Epithelial cell of esophagus (primary cell): ENCODE results near the gene ANKMY2.
A peak's percentile ranks its signal among the peaks of the same experiment; 100 is the strongest.

Experiments
- DNase-seq: peaks from one replicate; pipeline ENCODE4 v3.0.0; 2010; ENCODE audit warnings: low read depth
- H3K4me3 ChIP-seq: 2 replicates; pipeline ENCODE4 v1.5.1; 2011; ENCODE audit warnings: mild to moderate bottlenecking, low read length, control low read depth
- TF ChIP-seq, protein P1 (sequence below): IDR thresholded peaks from 2 replicates; pipeline ENCODE4 v1.5.1; 2011; ENCODE audit warnings: low read depth, mild to moderate bottlenecking, low read length, control low read depth, inconsistent platforms; ENCODE audit not compliant: insufficient read depth; ENCODE audit errors: missing control alignments

The ANKMY2 gene

DNA sequence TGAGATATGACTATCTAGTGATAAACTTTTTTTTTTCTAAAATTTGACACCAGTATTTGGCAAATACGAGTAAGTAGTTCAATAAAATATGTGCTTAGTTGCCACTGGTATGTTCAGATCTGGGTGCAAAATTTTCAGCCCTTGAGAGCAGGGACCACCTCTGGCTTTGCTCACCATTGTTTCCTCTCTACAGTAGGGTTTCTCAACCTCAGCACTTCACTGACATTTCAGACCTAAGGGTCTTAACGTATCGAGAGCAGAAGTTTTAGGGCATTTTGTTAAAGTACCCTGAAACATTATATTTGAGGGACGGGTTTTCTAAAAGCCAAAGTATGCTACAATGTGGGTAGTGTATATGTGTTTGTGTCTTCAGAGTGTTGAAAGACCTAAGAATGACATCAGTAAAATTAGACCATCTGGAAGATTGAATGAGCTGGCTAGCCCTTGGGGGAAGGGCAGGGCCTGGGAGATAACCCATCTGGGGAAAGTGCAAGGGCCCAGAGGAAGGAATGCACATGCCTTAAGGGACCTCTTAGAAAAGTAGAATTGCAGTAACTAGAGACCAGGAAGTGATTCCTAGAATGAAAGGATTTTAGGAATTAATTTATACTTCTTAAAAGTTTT, 12.2 kb upstream of the ANKMY2 start:
- DNase-seq = peak; percentile 52
- no peak overlapping the region for H3K4me3 ChIP-seq
- TF ChIP-seq, protein P1, sequence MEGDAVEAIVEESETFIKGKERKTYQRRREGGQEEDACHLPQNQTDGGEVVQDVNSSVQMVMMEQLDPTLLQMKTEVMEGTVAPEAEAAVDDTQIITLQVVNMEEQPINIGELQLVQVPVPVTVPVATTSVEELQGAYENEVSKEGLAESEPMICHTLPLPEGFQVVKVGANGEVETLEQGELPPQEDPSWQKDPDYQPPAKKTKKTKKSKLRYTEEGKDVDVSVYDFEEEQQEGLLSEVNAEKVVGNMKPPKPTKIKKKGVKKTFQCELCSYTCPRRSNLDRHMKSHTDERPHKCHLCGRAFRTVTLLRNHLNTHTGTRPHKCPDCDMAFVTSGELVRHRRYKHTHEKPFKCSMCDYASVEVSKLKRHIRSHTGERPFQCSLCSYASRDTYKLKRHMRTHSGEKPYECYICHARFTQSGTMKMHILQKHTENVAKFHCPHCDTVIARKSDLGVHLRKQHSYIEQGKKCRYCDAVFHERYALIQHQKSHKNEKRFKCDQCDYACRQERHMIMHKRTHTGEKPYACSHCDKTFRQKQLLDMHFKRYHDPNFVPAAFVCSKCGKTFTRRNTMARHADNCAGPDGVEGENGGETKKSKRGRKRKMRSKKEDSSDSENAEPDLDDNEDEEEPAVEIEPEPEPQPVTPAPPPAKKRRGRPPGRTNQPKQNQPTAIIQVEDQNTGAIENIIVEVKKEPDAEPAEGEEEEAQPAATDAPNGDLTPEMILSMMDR = no peak

DNA sequence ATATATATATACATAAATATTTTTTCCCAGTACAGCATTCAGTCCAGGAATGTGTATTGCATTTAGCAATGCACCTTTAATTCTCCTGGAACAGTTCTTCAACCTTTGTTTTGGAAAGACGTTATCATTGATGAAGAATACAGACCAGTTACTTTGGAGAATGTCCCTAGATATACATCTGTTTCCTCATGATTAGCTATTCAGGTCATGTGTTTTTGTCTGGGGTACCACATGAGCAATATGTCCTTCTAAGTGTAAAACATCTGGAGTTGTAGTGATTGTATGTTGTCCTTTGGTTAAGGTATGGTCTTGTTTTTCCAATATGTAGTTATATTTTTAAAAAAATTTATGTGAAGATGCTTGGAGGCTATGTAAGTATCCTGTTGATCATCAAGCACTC, 10.6 kb upstream of the ANKMY2 start:
- no peak for DNase-seq
- TF ChIP-seq, protein P1 = no peak
- H3K4me3 ChIP-seq = no peak overlapping the region

DNA sequence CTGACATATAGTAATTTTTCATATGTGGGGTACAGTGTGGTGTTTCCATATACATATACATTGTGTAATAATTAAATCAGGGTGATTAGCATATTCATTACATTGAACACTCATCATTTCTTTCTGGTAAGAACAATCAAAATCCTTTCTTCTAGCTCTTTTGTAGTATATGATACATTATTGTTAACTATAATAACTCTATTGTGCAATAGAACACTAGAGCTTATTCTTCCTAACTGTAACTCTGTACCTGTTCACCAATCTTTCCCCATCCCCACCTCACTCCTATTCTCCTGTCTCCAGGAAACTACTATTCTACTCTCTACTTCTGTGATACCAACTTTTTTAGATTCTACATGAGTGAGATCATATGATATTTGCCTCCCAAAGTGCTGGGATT, 9.8 kb upstream of the ANKMY2 start:
- no peak for DNase-seq
- no peak overlapping the region for H3K4me3 ChIP-seq
- TF ChIP-seq, protein P1 = no peak

DNA sequence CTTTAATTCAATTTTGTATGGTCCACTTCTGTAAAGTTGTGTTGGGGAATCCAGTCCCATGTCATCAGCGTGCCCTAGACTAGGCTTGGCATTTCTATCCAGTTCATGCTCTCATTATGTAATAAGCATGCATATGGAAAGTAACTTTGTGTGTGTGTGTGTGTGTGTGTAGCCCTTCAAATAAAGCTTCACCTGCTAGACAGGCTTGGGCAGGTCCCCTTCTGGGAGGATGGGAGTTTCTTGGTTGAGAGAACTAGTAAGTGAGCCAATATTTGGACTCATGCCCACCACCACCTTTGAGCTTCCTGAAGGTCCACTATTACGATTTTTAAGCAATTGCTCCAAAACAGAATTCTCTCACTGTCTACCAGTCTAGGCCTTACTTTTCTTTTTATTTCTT, 7.3 kb upstream of the ANKMY2 start:
- TF ChIP-seq, protein P1 = no peak
- peak; percentile 97 for DNase-seq
- H3K4me3 ChIP-seq = no peak overlapping the region

DNA sequence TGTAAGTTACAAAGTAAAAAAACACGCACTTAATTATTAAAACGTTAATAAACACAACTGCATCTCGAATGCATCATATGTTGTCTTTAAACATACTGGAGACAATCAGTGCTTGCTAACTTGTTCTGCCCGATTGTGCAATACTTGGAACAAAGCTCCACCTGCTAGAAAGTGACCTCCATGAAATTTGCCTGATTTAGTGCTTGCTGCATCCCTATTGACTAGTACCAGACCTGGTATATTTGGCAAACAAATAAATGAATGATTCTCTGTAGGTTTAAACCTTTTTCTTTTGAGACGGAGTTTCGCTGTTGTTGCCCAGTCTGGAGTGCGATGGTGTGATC, 6.7 kb upstream of the ANKMY2 start:
- TF ChIP-seq, protein P1 = no peak
- no peak for DNase-seq
- no peak overlapping the region for H3K4me3 ChIP-seq

DNA sequence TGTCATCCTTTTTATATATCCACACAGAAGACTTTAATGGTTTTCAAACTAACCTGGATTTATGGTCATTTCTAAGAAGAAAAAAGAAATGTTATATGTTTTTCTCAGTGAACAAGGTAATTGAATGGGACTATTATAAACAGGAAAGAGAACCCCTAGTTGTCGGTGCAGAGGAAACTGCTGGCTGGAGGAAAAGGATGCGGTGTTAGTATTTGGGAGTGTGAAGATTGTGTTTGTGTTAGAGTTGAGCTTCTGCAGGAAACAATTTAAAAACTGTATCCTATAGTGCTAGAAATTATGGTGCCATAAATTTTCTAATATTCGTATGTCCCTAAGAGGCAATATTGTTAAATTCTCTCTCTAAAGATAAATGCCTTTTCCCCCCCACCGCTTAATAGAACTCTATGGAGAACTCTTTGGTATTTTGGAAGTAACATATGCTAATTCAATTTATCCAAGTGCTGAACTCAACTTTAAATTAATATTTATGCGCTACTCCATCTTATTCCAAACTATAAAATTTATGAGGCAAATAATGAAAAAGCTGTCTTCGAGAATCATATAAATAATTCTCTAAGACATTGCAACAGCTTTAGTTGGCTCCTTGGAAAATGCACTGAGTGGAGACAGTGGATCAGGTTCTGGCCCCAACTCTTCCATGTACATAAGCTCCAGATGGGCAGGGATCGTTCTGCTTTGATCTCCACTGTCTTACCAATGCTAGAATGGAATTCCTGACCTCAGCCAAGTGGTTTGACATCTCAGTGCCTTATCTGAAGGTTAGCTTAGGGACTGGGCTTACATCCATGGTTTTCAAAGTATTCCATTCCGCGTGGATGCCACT, 6.1 kb upstream of the ANKMY2 start:
- no peak overlapping the region for H3K4me3 ChIP-seq
- TF ChIP-seq, protein P1 = no peak
- DNase-seq = no peak

DNA sequence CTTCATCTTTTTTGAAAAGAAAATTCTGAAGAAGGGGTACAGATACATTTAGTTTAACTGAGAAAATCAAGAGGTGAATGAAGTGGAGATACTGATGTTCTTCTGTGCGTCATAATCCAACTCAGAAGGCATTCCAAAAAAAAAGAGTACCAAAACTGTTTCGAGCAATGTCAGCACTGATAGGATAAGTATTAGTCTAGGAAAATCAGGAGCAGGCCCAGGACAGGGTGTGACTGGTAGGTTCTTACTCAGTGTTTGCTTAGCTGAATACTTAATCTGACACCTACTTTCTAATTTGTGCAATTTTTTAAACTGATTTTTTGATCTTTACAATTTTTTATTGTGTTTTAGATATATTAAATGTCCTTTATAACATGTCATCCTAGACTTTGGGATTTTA, 4.7 kb upstream of the ANKMY2 start:
- no peak overlapping the region for H3K4me3 ChIP-seq
- TF ChIP-seq, protein P1 = no peak
- DNase-seq = peak; percentile 73
